Fibroblast of the aortic adventitia (primary cell): ENCODE measurements around the gene YJEFN3. TPM values are rescaled to one million over a fixed set of nuclear protein-coding genes. Genes with fewer than 3 reads are reported as not detected.

Source experiments
- DNase-seq: peaks from one replicate; pipeline ENCODE4 v3.0.0-alpha.2; 2010; ENCODE audit warnings: low read depth
- H3K4me3 ChIP-seq: 2 replicates; pipeline ENCODE4 v1.5.1; 2011; ENCODE audit warnings: low read depth, mild to moderate bottlenecking, control low read depth, low read length, moderate library complexity
- total RNA-seq: library from RNA; depleted of rRNA; stranded (reverse); fragments of >200 nt; gene quantifications from 2 replicates; pipeline ENCODE4 v1.2.3, GENCODE V29; 2012; ENCODE audit warnings: low replicate concordance
- TF ChIP-seq, protein P1 (sequence below): IDR thresholded peaks from 2 replicates; pipeline ENCODE4 v1.5.1; 2011; ENCODE audit warnings: mild to moderate bottlenecking, low read length, control low read depth, inconsistent platforms; ENCODE audit not compliant: insufficient read depth

The YJEFN3 gene
- total RNA-seq, 1 donor: 0.45 TPM

DNA sequence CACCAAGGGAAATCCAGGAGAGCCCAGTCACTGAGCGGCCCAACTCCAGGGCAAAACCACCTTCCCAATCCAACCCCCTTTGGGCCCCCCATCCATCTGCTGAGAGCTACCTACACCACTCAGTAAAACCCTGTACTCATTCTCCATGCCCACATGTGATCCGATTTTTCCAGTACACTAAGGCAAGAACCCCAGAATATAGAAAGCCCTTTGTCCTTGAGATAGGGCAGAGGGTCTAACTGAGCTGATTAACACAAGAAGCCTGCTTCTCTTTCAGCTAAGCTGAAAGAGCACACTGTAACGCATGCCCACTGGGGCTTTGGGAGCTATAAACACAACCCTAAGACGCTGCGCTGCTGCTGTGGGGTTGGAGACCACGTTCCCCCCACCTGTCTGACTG, 53.8 kb downstream of the YJEFN3 start:
- no peak overlapping the region for H3K4me3 ChIP-seq
- DNase-seq: no peak
- TF ChIP-seq, protein P1, sequence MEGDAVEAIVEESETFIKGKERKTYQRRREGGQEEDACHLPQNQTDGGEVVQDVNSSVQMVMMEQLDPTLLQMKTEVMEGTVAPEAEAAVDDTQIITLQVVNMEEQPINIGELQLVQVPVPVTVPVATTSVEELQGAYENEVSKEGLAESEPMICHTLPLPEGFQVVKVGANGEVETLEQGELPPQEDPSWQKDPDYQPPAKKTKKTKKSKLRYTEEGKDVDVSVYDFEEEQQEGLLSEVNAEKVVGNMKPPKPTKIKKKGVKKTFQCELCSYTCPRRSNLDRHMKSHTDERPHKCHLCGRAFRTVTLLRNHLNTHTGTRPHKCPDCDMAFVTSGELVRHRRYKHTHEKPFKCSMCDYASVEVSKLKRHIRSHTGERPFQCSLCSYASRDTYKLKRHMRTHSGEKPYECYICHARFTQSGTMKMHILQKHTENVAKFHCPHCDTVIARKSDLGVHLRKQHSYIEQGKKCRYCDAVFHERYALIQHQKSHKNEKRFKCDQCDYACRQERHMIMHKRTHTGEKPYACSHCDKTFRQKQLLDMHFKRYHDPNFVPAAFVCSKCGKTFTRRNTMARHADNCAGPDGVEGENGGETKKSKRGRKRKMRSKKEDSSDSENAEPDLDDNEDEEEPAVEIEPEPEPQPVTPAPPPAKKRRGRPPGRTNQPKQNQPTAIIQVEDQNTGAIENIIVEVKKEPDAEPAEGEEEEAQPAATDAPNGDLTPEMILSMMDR: no peak

DNA sequence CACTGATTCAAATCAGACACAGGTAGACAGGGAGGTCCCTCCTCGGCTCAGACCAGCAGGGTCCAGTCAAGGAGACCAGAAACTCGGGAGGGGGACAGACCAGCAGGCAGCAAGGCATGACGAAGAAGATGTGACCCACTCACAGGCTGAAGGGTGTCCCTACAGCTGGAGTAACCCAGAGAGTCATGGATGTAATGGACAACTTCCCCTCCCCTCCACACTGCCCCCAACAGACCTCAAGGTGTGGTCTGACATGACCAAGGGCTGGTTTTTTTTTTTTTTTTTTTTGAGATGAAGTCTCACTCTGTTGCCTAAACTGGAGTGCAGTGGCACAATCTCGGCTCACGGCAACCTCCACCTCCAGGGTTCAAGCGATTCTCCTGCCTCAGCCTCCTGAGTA, 55.6 kb downstream of the YJEFN3 start:
- no peak overlapping the region for H3K4me3 ChIP-seq
- DNase-seq: no peak
- TF ChIP-seq, protein P1: no peak

Other genes starting within 250 kb of the YJEFN3 start
- 22.6 and 32.4 TPM in 2 replicates for gene SUGP1, start 208.4 kb upstream of the YJEFN3 start, total RNA-seq
- 32.4 and 34.6 TPM in 2 replicates for gene MAU2, start 208.1 kb upstream of the YJEFN3 start, total RNA-seq
- gene GATAD2A, start 123.2 kb upstream of the YJEFN3 start, total RNA-seq: 36.7 and 46.4 TPM in 2 replicates
- gene TSSK6, start 13.4 kb upstream of the YJEFN3 start, total RNA-seq: 1.9 and 4.3 TPM in 2 replicates
- gene NDUFA13, start 12.7 kb upstream of the YJEFN3 start, total RNA-seq: 127 and 166 TPM in 2 replicates
- 0.18 and 2.5 TPM in 2 replicates for gene CILP2, start 9.4 kb downstream of the YJEFN3 start, total RNA-seq
- 0.33 and 0.45 TPM in 2 replicates for gene PBX4, start 89.8 kb downstream of the YJEFN3 start, total RNA-seq
- gene LPAR2, start 99.3 kb downstream of the YJEFN3 start, total RNA-seq: 0.33 and 1.1 TPM in 2 replicates
- 2.0 and 3.2 TPM in 2 replicates for gene GMIP, start 114.7 kb downstream of the YJEFN3 start, total RNA-seq
- 35.1 and 173 TPM in 2 replicates for gene ATP13A1, start 134.8 kb downstream of the YJEFN3 start, total RNA-seq
- gene ZNF101, start 139.9 kb downstream of the YJEFN3 start, total RNA-seq: 3.0 and 6.8 TPM in 2 replicates
- 3.8 and 4.6 TPM in 2 replicates for gene ZNF14, start 204.2 kb downstream of the YJEFN3 start, total RNA-seq